HL-60 (cell line): ENCODE data around the gene DAD1.

Experiments
- DNase-seq, 2 experiments: peaks; one replicate each; pipeline ENCODE4 v3.0.0-alpha.2; 2010 to 2020; ENCODE audit warnings: low read depth in 1 of 2, low spot score in 1 of 2
- H3K27ac ChIP-seq: fragments of 250-450 bp; sonication (Bioruptor Pico); replicated peaks from 2 replicates; pipeline ENCODE4 v1.5.1; 2020; ENCODE audit warnings: mild to moderate bottlenecking, moderate library complexity
- H3K27me3 ChIP-seq: fragments of 250-450 bp; sonication (Bioruptor Pico); 2 replicates; pipeline ENCODE4 v1.5.1; 2021; ENCODE audit warnings: mild to moderate bottlenecking, moderate library complexity; ENCODE audit not compliant: insufficient read depth, poor library complexity, severe bottlenecking
- H3K4me3 ChIP-seq: replicated peaks from 2 replicates; pipeline ENCODE4 v1.5.1; 2011; ENCODE audit warnings: mild to moderate bottlenecking, control low read depth, low read length; ENCODE audit not compliant: insufficient read depth
- CTCF ChIP-seq: IDR thresholded peaks from one replicate; pipeline ENCODE4 v1.5.1; 2011; ENCODE audit warnings: low read length, control low read depth, inconsistent platforms; ENCODE audit not compliant: insufficient read depth
- GABPA ChIP-seq: IDR thresholded peaks from 2 replicates; pipeline ENCODE4 v1.6.1; 2012; ENCODE audit warnings: low read depth
- POLR2AphosphoS5 ChIP-seq: IDR thresholded peaks from 2 replicates; pipeline ENCODE4 v1.6.1; 2012; ENCODE audit warnings: low read depth
- REST ChIP-seq: IDR thresholded peaks from 2 replicates; pipeline ENCODE4 v1.6.1; 2012; ENCODE audit warnings: low read depth; ENCODE audit not compliant: insufficient replicate concordance
- SPI1 ChIP-seq: IDR thresholded peaks from 2 replicates; pipeline ENCODE4 v1.6.1; 2012; ENCODE audit warnings: low read depth, mild to moderate bottlenecking, borderline replicate concordance

DAD1 gene

DNA sequence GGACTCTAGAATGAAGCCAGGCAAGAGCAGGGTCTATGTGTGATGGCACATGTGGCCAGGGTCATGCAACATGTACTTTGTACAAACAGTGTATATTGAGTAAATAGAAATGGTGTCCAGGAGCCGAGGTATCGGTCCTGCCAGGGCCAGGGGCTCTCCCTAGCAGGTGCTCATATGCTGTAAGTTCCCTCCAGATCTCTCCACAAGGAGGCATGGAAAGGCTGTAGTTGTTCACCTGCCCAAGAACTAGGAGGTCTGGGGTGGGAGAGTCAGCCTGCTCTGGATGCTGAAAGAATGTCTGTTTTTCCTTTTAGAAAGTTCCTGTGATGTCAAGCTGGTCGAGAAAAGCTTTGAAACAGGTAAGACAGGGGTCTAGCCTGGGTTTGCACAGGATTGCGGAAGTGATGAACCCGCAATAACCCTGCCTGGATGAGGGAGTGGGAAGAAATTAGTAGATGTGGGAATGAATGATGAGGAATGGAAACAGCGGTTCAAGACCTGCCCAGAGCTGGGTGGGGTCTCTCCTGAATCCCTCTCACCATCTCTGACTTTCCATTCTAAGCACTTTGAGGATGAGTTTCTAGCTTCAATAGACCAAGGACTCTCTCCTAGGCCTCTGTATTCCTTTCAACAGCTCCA lies 39.6 kb downstream of the DAD1 start:
- peak overlapping the region; percentile 34; the same call in 1 of the 2 replicates for H3K27ac ChIP-seq
- H3K4me3 ChIP-seq, result no peak overlapping the region
- DNase-seq, result no peak
- TF ChIP-seq CTCF (no peak), POLR2AphosphoS5 (no peak), REST (no peak), SPI1 (no peak), GABPA (no peak)
- no peaks in the 10 kb centered on the region for H3K27me3 ChIP-seq

- H3K27me3 ChIP-seq, result no peaks in the 10 kb centered on the region
- H3K27ac ChIP-seq, result no peak overlapping the region
- no peak for TF ChIP-seq CTCF
- TF ChIP-seq SPI1, result no peak
- TF ChIP-seq REST, result no peak
- no peak for TF ChIP-seq POLR2AphosphoS5
- H3K4me3 ChIP-seq, result no peak overlapping the region
- DNase-seq, result no peak
Observed at GRCh38 chr14:22547948-22548750, 40.9 kb downstream of the DAD1 start.

DNA sequence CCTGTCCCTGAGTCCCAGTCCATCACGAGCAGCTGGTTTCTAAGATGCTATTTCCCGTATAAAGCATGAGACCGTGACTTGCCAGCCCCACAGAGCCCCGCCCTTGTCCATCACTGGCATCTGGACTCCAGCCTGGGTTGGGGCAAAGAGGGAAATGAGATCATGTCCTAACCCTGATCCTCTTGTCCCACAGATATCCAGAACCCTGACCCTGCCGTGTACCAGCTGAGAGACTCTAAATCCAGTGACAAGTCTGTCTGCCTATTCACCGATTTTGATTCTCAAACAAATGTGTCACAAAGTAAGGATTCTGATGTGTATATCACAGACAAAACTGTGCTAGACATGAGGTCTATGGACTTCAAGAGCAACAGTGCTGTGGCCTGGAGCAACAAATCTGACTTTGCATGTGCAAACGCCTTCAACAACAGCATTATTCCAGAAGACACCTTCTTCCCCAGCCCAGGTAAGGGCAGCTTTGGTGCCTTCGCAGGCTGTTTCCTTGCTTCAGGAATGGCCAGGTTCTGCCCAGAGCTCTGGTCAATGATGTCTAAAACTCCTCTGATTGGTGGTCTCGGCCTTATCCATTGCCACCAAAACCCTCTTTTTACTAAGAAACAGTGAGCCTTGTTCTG lies 41.6 kb downstream of the DAD1 start:
- Histone ChIP-seq H3K27ac (no peak overlapping the region), H3K4me3 (no peak overlapping the region), H3K27me3 (no peaks in the 10 kb centered on the region)
- TF ChIP-seq CTCF (no peak), GABPA (no peak), REST (no peak), SPI1 (no peak), POLR2AphosphoS5 (no peak)
- DNase-seq, result no peak
